GM18508 (cell line): Measurements from ENCODE around the gene ZNF574.

ENCODE experiments used
- ATAC-seq: cut with Tn5 transposase; IDR thresholded peaks from one replicate; pipeline ENCODE4 v1.9.1; 2021; ENCODE audit warnings: moderate number of reproducible peaks; ENCODE audit not compliant: insufficient read depth, unreplicated experiment

ZNF574 gene

DNA sequence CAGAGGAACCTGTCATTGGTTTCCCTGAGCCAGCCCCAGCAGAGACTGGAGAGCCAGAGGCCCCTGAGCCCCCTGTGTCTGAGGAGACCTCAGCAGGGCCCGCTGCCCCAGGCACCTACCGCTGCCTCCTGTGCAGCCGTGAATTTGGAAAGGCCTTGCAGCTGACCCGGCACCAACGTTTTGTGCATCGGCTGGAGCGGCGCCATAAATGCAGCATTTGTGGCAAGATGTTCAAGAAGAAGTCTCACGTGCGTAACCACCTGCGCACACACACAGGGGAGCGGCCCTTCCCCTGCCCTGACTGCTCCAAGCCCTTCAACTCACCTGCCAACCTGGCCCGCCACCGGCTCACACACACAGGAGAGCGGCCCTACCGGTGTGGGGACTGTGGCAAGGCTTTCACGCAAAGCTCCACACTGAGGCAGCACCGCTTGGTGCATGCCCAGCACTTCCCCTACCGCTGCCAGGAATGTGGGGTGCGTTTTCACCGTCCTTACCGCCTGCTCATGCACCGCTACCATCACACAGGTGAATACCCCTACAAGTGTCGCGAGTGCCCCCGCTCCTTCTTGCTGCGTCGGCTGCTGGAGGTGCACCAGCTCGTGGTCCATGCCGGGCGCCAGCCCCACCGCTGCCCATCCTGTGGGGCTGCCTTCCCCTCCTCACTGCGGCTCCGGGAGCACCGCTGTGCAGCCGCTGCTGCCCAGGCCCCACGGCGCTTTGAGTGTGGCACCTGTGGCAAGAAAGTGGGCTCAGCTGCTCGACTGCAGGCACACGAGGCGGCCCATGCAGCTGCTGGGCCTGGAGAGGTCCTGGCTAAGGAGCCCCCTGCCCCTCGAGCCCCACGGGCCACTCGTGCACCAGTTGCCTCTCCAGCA is 4.2 kb downstream of the ZNF574 start:
- ATAC-seq = no peak

DNA sequence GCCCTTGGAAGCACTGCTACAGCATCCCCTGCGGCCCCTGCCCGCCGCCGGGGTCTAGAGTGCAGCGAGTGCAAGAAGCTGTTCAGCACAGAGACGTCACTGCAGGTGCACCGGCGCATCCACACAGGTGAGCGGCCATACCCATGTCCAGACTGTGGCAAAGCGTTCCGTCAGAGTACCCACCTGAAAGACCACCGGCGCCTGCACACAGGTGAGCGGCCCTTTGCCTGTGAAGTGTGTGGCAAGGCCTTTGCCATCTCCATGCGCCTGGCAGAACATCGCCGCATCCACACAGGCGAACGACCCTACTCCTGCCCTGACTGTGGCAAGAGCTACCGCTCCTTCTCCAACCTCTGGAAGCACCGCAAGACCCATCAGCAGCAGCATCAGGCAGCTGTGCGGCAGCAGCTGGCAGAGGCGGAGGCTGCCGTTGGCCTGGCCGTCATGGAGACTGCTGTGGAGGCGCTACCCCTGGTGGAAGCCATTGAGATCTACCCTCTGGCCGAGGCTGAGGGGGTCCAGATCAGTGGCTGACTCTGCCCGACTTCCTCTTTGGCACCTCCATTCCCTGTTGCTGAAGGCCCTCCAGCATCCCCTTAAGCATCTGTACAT is 4.9 kb downstream of the ZNF574 start:
- ATAC-seq = no peak

DNA sequence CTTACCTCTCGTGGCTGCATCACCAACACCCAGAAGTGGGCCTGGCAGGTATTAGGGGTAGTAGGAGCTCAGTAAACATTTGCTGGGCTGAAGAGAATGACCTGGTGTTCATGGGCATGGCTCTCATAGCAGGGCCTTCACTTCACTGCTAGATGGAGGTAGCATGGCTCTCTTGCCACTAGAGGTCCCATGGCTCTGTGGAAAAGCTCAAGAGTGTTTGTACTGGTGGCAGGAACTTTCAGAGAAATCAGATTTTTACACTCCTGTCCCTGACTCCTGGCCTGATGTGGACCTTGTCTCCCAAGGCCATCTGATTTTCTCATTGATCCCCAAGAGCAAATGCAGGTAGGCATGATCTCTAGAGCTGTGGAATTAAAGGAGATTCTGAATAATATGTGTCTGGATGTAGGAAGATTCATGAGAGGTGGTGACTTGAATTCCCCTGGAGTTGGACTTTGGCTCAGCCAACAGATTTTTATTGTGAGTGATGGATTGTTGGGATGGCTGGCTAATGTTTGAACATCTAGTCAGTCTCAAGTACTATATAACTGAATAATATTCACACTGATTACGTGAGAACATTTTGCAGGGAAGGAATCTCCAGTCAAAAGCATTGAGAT is 5.7 kb downstream of the ZNF574 start:
- ATAC-seq = no peak

DNA sequence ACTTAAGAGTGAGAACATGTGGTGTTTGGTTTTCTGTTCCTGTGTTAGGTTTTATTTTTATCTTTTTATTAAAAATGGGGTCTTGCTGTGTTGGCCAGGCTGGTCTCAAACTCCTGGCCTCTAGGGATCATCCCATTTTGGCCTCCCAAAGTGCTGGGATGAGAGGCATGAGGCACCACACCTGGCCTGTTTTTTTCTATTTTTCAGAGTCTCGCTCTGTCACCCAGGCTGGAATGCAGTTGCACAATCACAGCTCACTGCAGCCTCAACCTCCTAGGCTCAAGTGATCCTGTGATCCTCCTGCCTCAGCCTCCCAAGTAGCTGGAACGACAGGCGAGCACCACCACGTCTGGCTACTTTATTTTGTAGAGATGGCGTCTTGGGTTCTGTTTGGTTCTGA is 7.6 kb downstream of the ZNF574 start:
- no peak for ATAC-seq

DNA sequence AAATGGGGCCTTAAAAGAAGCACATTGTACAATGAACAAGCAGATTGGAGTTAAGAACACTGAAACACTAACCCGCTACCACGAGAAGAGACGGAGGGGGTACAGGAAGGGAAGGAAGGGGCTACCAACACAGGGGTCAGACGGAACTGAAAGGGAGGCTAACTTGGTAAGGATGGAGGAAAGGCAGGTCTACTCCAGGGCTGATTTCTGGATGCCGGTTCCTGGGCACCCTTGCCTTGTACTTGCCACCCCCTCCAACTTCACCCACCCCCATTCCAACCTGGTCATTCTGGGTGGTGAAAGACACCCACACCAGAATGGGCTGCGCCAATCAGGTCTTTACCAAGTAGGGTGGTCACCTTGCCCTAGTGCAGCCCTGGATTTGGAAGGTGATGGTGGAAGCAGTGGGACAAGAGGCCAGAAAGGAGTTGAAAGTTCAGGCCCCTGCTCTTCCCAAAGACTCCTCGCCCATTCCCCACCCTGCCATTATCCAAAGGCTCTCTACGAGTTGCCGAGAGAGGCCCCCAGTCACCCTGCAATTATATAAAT is 10.3 kb downstream of the ZNF574 start:
- ATAC-seq = no peak

DNA sequence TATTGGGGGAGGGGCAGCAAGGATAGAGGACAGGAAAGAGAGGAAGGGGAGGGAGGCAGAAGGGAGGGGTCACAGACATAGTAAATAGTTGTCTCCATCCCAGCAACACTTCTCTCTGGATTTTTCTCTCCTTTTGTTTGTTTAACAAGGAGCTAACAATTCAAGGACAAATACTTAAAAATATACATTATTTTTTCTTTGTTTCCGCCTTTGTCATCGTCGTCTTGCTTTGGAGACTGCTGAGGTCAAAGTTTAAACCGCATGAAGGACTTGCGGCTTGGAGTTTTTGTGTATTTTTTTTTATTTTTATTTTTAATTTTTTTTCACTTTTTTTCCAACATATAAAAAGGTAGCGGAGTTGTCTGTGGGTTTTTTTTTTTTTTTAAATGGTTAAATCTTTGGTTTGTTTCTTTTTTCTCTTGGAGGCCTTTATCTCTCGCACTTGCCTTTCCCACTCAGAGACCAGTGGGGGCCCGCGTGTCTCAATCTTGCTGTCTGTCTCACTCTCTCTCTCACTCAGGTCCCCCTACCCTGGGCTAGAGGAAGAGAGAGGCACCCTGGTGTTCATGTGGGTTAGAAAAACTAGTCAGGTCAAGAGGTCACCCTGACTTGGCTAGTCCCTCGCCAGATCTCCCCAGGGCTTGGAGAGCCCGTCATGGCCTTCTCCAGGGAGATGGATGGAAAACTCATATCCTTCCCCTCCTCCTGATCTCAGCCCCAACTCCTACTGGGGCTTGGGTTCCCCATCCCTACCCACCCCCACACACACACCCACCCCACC is 11.0 kb downstream of the ZNF574 start:
- ATAC-seq = no peak

DNA sequence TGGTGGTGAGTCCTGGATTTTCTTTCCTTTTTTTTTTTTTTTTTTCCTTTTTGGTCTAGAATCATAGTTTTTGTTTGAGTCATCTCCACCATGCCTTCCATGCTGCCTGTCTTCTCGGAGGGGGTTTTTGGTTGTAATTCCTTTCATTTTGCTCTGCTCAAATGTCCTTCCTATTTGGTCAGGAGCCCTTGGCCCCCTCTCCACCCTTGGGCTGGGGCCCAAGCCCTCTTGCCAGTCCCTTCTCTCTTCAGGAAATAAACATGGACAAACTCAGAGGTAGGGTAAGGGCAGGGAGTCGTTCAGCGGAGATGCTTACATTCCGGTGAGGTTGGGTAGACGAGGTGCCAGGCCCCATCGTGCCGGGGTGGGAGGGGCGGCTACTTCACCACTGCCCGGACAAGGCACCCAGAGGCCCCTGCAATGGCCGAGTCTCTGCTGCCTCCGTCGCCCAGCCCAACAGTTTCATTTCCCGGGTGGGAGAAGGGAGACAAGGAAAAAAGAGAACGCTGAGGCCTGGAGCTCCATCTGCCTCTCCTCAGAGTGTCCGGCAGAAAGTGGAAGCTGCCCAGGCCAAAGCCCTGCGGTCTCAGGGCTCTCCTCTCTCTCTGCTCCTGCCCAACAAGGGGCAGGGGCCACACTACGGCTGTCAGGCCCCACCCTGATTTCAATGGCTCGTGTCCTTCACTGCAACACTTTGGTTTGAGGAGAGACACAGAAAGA is 12.7 kb downstream of the ZNF574 start:
- no peak for ATAC-seq

DNA sequence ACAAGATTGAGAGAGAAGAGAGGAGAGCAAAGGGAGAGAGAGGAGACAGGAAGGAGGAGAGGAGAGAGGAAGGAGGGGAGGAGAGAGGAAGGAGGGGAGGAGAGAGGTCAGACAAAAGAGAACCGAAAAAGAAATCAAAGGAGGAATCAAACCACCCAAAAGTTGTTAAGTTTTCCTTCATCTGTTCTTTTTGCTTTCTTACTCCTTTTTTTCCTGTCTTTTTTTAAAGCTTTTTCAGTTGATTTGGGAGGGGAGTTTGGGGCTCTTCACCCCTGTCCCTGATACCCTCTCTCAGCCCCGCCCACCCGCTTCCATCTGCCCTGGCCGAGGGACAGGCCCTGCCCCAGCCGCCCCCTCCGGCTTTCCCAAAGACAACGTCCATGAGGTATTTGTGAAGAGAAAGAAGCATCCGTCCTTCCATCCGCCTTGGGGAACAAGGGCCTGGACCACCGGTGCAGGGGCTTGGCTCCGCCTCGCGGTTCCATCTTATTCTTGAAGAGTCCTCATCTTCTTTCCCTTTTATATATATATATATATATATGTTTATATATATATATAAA is 13.3 kb downstream of the ZNF574 start:
- ATAC-seq = no peak

DNA sequence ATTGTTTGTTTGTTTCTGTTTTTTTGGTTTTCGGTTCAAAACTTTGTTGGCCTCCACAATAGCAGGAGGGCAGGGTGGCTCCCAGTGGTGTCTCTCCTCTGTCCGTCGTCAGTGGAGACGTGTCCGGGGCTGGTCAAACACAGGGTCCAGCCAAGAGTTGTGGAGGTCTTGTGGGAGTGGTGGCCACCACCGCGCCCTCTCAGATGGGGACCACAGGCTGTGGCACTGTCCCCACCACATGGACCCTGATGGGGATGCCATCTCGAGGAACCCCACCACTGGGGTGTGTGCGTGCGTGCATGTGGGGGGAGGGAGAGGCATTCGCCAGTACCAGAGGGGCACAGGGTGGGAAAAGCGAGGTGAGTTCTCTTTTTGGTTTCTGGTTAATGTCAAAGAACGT is 13.8 kb downstream of the ZNF574 start:
- ATAC-seq = no peak

DNA sequence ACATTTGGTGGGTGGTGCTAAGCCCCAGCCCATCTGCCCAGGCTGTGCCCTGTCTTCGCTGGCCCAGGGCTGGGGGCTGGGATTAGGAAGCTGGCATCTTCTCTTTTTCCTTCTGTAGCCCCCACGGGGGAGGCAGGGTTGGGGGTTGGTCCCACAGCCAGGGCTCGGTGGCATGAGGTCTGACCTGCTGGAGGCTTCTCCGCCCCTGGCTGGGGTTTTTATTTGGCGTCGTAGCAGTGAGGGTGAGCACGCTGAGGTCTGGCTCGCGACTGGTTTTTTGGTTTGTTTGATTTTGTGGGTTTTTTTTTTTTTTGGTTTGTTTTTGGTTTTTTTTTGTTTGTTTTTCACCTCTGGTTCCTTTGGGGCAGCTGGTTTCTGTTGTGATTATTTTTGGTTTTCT is 14.7 kb downstream of the ZNF574 start:
- ATAC-seq = no peak

DNA sequence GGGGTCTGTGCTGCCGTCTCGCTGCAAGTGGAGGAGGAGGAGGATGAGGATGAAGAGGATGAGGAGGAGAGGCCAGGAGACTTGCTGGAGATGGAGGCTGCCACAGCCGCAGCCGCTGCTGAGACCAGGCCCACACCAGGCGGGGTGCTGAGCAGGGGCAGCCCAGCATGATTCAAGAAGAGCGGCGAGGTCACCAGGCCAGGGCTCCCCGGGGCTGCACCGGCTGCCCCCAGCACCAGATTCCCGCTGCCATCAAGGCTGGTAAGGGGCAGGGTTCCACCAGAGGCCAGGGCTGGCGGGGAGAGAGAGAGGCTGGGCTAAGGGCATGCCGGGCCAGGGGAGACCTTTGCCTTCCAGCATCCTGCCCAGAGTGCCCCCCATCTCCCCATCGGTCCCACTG is 15.3 kb downstream of the ZNF574 start:
- ATAC-seq = no peak

DNA sequence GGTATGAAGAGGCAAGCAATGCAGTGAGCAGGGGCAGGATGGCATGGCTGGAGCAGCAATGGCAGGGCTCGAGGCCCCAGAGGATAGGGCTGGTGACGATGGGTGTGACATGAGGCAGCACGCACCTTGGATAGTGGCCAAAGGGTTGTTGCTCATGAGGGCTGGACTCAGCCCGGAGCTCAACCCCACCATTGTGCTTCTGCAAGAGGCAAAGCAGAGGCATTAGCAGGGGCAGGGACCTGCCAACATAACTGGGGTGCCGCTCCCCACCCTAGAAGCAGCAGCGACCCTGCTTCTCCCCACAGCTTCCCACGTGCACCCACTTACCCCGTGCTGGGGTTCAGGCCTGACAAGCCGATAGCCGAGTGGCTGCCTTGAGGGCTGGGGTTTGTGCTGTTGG is 15.8 kb downstream of the ZNF574 start:
- no peak for ATAC-seq

DNA sequence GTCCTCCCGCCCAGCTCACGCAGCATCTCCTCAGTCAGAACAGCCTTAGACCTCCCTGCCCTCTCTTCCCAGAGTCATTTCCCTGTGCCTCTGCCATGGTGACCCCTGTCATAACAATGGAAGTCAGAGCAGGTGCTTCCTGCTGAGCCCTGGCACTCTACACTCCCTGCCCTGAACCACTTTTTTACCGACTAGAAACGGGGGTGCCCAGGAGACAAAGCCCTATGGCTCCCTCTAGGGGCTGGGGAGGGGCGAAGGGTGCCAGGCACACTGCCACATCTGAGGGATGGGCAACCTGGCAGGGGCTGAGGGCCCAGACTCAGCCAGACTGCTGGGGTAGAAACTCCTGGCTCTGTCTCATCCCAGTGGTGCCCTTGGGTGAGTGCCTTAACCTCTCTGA is 16.4 kb downstream of the ZNF574 start:
- ATAC-seq = no peak

DNA sequence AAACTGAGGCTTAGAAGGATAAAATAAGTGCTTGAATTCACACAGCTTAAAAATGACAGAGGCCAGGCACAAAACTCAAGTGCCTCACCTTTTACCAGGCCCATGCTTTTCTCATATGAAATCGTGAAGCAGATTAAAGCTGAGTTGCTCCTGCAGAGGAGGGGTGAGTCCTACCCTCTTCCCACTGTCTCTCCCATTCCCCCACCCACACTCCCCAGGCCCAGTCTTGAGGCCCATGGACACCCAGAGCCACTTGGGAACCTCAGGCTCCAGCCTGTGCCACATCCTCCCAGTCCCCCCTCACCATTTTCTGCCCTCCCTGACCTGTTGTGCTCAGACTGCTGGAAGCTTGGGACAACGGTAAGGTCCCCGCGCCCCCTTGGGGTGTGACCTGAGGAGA is 17.5 kb downstream of the ZNF574 start:
- ATAC-seq = no peak

DNA sequence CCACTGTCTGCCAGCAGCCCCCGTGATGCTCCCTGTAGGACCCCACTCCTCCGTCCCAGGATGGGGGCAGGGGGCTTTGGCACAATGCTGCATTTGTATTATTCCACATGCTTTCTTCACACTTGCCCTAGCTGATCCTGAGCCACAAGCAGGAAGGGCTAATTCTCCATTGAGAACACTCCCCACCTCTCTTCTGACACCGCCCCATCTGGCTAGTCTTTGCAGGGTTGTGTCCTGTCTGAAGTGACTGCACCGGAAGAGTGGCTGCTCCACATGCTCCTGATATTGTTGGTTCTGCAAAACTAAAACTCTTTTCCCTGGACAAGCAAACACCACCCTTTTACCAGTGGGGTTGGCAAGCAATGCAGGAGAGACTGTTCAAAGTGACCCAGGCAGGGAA is 18.0 kb downstream of the ZNF574 start:
- no peak for ATAC-seq

DNA sequence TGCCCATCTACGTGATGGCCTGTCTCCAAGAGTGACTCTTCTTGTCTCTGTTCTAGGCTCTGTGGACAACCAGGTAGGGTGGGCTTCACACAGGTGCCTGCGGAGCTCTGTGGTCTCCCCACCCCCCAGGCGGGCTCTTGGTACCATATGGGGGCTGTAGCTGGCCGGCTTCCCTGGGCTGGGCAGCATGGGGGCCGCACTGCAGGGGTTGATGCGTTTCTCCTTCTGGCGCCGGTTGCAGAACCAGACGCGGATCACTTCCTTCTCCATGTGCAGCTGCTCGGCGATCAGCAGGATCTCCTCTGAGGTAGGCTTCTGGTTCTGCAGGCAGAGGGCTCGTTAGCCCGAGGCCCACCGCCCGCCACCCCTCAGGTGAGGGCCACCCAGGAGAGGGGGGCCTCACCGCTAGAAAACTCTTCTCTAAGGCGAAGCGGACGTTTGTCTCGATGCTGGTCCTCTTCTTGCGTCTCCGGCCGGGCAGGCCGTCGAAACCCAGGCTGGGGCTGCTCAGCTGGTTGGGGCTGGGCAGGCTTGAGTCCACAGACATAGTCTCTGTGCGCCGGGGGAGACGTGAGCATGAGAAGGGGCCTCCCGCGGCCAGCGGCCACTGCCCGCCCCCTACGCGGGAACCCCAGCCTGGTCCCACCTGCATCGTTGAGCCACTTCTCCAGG is 19.3 kb downstream of the ZNF574 start:
- no peak for ATAC-seq

DNA sequence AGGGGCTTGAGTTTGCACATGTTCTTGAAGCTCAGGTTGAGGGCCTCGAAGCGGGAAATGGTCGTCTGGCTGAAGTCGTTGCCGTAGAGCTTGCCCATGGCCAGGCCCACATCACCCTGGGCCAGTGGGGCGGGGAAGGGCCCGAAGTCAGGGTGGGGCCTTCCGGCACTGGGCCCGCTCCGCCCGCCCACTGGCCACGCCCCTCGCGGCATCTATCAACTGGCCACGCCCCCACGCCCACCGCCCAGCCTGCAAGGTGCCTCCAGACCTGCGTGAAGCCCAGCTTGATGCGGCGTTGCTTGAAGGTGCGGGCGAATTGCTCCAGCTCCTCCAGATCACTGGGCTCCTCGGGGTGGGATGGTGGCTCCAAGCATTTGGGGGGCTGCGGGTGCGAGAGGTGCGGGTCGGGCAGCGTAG is 19.9 kb downstream of the ZNF574 start:
- no peak for ATAC-seq

DNA sequence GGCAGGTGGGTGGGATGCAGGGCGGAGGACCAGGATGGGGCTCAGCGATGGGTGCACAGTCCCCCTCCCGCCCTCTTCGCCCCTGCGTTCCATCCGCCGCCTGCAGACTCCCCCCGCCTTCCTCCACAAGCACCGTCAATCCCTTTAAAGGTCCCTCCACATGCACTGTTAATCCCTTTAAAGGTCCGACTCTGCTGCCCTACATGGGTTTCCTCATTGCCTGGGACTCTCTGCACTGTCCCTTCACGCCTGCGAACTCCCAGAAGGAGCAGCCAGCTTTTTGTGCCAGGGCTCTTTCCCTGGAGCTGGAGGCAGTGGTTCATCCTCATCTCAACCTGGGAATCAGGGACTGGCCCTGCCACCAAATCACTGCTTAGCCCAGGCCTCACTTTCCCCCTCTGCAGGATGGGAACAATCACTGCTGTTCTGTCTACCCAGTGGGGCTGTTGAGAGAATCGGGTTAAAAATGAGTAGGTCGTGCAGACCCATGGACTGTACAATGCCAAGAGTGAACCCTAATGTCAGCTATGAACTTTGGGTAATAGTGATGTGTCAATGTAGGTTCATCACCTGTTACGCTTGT is 20.4 kb downstream of the ZNF574 start:
- ATAC-seq = no peak

DNA sequence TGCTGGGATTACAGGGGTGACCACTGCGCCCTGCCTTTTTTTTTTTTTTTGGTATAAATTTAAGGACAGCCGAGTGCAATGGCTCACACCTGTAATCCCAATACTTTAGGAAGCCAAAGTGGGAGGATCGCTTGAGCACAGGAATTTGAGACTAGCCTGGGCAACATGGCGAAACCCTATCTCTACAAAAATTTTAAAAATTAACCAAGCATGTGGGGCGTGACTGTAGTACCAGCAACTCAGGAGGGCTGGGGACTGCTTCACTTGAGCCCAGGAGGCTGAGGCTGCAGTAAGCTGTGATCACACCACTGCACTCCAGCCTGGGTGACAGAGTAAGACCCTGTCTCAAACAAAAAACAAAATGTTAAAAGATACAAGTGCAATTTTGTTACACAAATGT is 21.5 kb downstream of the ZNF574 start:
- ATAC-seq = no peak
